ENCODE results near the gene CTAGE9.

CTAGE9 gene

GRCh38 chr6:131660195-131660594 lies 50.6 kb downstream of the CTAGE9 start:
- no peak for ATAC-seq
